Stimulated activated CD8-positive, alpha-beta memory T cell treated with anti-CD3 and anti-CD28 coated beads, Interleukin-2, amount 100 ng/mL, for 1 hour (primary cell): Measurements from ENCODE around the gene PRKCZ.

Experiments used
- DNase-seq, 2 donors: peaks; one replicate each; pipeline ENCODE4 v3.0.0-alpha.2; 2020; ENCODE audit warnings: low read depth in 2 of 2

PRKCZ gene

GRCh38 chr1:2177946-2178538, 127.8 kb downstream of the PRKCZ start:
- DNase-seq = no peak

GRCh38 chr1:2178875-2179274, 128.7 kb downstream of the PRKCZ start:
- DNase-seq = no peak

- no peak for DNase-seq
These were observed 129.2 kb downstream of the PRKCZ start for GRCh38 chr1:2179283-2180013.

- no peak for DNase-seq
These were observed 130.4 kb downstream of the PRKCZ start for GRCh38 chr1:2180297-2181245.

- DNase-seq = no peak
These were observed 131.1 kb downstream of the PRKCZ start for GRCh38 chr1:2181271-2181670.

GRCh38 chr1:2181752-2182151, 131.5 kb downstream of the PRKCZ start:
- no peak for DNase-seq

- DNase-seq = no peak
These were observed 132.2 kb downstream of the PRKCZ start for GRCh38 chr1:2182376-2182775.

- DNase-seq = no peak
These were observed 133.7 kb downstream of the PRKCZ start for GRCh38 chr1:2183937-2184334.

GRCh38 chr1:2184531-2184930, 134.3 kb downstream of the PRKCZ start:
- DNase-seq = no peak

- no peak for DNase-seq
These were observed 134.7 kb downstream of the PRKCZ start for GRCh38 chr1:2184934-2185333.

- no peak for DNase-seq
These were observed 136.0 kb downstream of the PRKCZ start for GRCh38 chr1:2185880-2186855.

GRCh38 chr1:2186901-2187300, 136.7 kb downstream of the PRKCZ start:
- no peak for DNase-seq

- no peak for DNase-seq
These were observed 137.4 kb downstream of the PRKCZ start for GRCh38 chr1:2187619-2188018.

GRCh38 chr1:2188336-2188735, 138.1 kb downstream of the PRKCZ start:
- DNase-seq = no peak

GRCh38 chr1:2189459-2190425, 139.5 kb downstream of the PRKCZ start:
- DNase-seq = peak; percentile 80 to 85

GRCh38 chr1:2190491-2190976, 140.3 kb downstream of the PRKCZ start:
- DNase-seq = no peak

- no peak for DNase-seq
These were observed 142.1 kb downstream of the PRKCZ start for GRCh38 chr1:2192031-2192995.

GRCh38 chr1:2193514-2194281, 143.5 kb downstream of the PRKCZ start:
- DNase-seq = no peak
